Measurements from ENCODE around the gene RIPOR2.

Gene RIPOR2

DNA sequence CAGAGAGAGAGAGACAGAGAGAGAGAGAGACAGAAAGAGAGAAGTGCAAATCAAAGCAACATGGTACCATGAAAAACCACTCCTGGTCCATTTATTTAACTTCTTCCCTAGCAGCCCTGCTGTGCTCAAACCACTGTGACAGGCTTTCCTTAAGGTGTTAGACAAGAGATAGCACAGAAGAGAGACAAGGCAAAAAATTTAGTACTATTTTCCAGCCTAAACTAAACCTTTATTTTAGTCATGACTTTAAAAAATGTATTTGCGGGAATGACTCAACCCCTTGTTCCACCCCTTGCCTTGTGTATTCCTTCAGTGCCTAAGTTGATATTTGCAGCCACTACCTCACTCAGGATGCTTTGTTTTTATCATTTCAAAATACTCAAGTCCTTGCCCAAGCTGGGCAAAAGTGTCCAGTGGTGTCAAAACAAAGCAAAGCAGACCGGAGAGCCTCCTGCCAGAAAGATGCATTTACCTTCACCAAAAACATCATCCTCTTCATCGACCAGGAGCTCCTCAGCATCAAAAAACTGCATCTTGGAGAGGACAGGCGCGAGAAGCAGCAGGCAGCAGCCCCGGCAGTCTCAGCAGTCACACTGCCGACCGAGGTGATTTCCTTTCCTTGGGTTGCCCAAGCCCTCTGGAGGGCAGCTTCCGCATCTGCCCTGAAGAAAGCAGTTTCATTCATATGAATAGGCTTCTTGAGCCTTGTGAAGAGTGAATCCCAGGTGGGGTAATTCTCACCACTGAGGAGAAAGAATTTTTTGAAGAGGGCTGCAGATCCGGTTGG, at the start of gene RIPOR2:
Gene RIPOR2 (minus strand): TSS at position 595 of the 787 bp plus-strand sequence. CDS start 62 bp downstream, at position 533.
- in situ Hi-C loops (cut with MboI; ENCODE audit: low sequenced_read_pairs): no loop called here

GRCh38 chr6:24985323-24985722, 49.6 kb upstream of the RIPOR2 start:
- in situ Hi-C loops (cut with MboI; ENCODE audit: low sequenced_read_pairs): no loop called here

GRCh38 chr6:24982231-24982630, 46.5 kb upstream of the RIPOR2 start:
- in situ Hi-C loops (cut with MboI; ENCODE audit: low sequenced_read_pairs): no loop called here

GRCh38 chr6:24981386-24981760, 45.6 kb upstream of the RIPOR2 start:
- in situ Hi-C loops (cut with MboI; ENCODE audit: low sequenced_read_pairs): no loop called here

- in situ Hi-C loops (cut with MboI; ENCODE audit: low sequenced_read_pairs): no loop called here
These were observed 45.0 kb upstream of the RIPOR2 start for GRCh38 chr6:24980507-24981385.

DNA sequence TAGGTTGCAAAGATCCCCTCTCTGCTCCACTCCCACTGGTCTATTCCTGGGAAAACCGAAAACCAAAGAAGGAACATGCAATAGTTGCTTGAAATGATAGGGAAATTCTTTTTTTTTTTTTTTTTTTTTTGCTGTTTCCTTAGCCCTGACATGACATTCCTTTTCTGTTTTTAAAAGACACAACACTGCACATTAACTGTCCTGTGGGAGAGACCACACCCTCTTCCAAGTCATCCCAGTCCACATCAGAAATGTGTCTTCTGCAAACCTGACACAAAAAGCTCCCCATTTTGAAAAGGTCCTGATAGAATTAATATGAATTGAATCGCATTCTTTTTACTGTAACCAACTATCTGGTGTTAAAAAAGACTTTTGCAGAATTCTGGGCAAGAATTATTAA, 43.4 kb upstream of the RIPOR2 start:
- in situ Hi-C loops (cut with MboI; ENCODE audit: low sequenced_read_pairs): no loop called here

- in situ Hi-C loops (cut with MboI; ENCODE audit: low sequenced_read_pairs): no loop called here
These were observed 38.7 kb upstream of the RIPOR2 start for GRCh38 chr6:24974182-24975171.

DNA sequence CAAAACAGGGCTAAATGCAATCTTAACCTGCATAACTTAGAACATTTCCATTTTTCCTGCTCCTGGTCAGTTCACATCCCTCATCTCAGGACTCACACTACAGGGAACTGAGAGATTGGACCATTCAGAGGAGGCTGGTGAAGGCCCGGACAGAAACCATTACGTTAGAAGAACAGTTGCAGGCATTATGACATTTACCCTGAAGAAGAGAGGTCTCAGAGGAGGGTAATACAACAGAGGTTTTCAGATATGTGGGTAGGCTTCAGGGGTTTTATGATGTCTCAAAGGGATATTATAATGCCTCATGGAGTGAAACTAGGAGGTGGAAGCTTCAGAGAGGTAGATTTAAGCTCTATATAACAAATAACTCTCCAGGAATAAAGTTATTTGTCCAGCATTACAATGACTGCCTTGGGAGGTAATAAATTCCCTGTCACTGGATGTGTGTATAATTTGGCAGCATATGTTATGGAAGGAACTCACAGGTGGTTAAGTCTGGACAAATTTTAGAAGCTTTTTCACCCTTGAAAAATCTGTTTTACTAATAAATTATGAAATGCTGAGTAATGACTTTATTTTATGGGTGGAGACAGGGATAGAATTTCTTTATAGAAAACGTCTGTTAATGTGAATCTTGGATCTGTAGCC, 36.7 kb upstream of the RIPOR2 start:
- in situ Hi-C loops (cut with MboI; ENCODE audit: low sequenced_read_pairs): no loop called here

DNA sequence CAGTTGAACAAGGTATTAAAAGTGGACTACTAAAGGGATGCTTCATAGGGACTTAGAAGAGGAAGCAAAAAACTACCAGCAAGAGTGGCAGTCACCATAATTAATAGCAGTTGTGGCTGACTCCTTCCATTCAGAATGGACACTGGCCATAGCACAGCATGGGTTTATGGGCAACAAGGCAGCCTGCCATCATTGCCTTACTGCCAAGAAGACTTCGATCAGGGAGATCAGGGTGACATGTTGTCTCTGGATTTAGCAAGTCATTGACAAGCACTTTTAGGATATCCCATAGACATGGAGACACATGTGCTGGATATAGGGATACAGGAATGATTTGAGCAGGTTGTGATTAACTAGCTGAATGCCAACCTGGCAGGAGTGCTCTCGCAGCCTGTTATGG, 35.3 kb upstream of the RIPOR2 start:
- in situ Hi-C loops (cut with MboI; ENCODE audit: low sequenced_read_pairs): no loop called here

DNA sequence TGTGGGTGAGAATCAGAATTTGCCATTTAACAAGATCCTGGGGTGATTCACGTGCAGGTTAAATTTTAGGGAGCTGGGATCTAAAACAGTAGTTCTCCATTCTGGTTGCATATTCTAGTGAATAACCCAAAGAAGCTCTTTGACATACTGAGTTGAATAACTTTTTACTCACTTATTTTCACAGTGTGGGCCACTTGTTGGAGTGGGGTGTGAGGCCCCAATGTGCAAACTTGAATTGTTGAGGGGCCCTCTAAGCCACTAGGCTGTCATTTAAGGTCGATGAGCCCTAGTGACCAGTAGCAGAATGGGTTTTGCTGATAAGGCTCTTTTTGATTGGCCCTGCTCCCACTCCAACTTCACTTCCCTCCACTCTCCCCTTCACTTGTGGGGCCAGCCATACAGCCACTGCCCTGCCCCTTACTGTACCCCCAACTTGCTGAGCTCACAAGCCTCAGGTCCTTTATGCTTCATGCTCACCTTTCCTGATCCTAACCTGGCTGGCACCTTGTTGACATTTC, 33.6 kb upstream of the RIPOR2 start:
- in situ Hi-C loops (cut with MboI; ENCODE audit: low sequenced_read_pairs): no loop called here

- in situ Hi-C loops (cut with MboI; ENCODE audit: low sequenced_read_pairs): no loop called here
These were observed 33.0 kb upstream of the RIPOR2 start for GRCh38 chr6:24968783-24969182.

DNA sequence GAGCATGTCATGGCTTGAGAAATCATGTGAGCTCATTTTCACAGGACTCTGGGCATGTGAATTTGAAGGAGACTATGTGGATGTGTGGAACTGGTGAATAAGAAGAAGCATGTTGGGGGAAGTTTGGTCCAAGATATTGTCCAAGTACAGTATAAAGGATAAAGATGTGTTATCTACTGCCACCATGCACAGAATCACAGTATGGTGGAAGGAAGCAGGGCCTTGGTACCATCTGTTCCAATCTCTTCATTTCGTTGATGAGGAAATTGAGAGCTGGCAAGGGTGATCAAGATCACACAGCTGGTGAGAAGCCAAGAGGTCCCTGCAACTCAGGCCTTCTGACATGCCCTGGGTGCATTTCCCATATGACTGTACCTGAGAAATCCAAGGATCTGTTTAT, 31.5 kb upstream of the RIPOR2 start:
- in situ Hi-C loops (cut with MboI; ENCODE audit: low sequenced_read_pairs): no loop called here

DNA sequence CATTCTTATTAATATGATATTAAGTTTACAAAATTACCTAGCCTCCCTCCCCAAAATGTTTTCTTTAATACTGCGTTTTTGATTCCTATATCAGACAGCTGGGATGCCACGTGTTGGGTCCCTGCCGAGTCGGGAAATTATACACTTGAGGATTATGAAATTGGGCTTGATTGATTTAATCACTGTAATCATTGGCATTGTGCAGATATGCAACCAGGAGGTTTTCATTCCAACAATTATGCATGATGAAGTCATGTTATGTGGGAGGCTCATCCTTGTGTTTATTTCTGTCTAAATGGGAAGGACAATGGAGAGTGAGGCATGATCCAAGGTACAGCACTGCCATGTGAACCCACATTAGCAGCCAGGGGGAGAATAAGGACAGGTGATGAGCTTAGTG, 30.6 kb upstream of the RIPOR2 start:
- in situ Hi-C loops (cut with MboI; ENCODE audit: low sequenced_read_pairs): no loop called here

DNA sequence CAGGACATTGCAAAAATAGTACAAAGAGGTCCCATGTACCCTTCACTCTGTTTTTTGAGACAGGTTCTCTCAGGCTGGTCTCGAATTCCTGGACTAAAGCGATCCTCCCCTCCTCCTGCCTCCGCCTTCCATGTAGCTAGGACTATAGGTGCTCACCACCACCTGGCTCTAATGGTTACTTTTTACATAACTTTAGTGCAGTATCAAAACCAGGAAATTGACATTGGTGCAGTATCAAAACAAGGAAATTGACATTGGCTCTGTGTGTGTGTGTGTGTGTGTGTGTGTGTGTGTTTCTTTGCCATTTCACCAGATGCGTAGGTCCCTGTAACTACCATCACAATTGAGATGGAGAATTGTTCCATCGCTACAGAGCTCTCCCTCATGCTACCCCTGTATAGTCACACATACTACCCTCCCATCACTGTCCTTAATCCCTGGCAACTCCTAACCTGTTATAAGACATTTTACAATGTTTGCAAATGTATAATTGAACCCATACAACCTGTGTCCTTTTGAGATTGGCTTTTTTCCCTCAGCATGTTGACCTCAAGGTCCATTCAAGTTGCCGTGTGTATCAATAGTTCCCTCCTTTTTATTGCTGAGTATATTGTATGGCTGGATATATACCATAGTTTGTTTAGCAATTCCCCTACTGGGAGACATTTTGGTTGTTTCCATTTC, 28.3 kb upstream of the RIPOR2 start:
- in situ Hi-C loops (cut with MboI; ENCODE audit: low sequenced_read_pairs): no loop called here

DNA sequence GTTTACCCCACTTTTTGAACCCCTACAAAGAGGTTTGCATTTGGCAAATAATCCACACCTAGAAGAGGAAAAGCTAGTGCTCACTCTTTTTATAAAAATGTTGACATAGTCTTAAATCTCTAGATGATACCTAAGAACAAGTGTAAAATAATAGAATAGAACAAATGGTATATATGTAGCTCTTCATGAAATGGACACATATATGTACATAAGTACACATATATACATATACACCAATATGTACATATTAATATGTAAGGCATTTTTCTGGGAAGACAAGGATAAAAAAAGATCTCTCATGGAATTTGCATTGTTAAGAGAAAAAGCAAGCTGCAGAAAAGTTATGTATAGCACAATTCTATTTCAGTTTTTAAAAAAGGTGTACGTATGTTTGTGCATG, 27.6 kb upstream of the RIPOR2 start:
- in situ Hi-C loops (cut with MboI; ENCODE audit: low sequenced_read_pairs): no loop called here

- in situ Hi-C loops (cut with MboI; ENCODE audit: low sequenced_read_pairs): no loop called here
These were observed 26.1 kb upstream of the RIPOR2 start for GRCh38 chr6:24961852-24962251.

DNA sequence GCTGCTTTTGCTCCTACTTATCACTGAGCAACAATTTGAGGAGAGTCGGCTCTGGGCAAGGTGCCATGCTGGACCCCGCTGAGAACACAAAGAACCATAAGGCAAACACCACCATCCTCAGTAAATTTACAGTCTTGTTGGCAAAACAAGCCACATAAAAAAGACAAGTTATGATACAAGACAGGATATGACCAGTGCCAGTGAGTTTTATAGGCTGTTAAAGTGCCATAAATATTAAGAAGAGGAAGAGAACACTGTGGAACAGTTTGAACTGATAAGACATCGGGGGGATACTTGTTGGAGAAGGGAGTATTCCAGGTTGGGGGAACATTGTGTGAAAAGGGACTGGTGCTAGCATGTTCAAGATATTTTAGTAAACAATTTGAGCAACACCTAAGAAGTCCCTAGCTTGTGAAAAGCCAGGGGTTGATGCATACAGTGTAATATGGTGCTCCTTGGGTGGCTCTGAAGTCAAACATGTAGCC, 25.3 kb upstream of the RIPOR2 start:
- in situ Hi-C loops (cut with MboI; ENCODE audit: low sequenced_read_pairs): no loop called here

DNA sequence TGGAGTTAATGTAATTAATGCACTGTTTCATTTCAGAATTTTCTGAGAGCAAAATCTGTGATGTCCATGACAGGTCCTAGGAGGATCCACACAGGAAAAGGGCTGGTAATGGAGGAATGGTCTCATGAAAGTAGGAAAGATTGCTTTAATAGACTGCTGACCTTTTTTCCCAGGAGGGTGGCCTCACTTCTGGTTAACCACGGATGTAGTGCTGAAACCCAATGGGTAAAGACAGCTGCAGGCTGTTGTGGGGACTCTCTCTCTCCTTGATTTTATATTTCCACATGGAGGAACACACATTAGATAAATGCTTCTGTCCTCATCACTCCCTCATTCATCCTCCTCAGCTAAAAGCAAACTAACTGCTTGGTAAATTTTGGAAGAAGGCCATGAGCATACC, 23.6 kb upstream of the RIPOR2 start:
- in situ Hi-C loops (cut with MboI; ENCODE audit: low sequenced_read_pairs): no loop called here

- in situ Hi-C loops (cut with MboI; ENCODE audit: low sequenced_read_pairs): no loop called here
These were observed 21.4 kb upstream of the RIPOR2 start for GRCh38 chr6:24957199-24957598.

Measured in HL-60/S4 treated with phorbol 12-myristate 13-acetate at 8.2 ng/mL for 4 days and 3 days (cell line).